RWPE2 (cell line): ENCODE results near the gene TEPSIN.

Source experiments
- ATAC-seq: fragments of 200-7000 bp; cut with Tn5 transposase; 3 replicates; pipeline ENCODE4 v1.9.1; 2021; ENCODE audit warnings: low read depth
- DNase-seq: peaks from one replicate; pipeline ENCODE4 v3.0.0-alpha.2; 2020; ENCODE audit warnings: low spot score
- H3K27ac ChIP-seq: fragments of 450-650 bp; 2 replicates; pipeline ENCODE4 v1.5.1; 2017; ENCODE audit warnings: mild to moderate bottlenecking; ENCODE audit not compliant: poor library complexity, severe bottlenecking
- H3K27me3 ChIP-seq: fragments of 250-450 bp; sonication (Bioruptor Pico); 2 replicates; pipeline ENCODE4 v1.5.1; 2021; ENCODE audit warnings: mild to moderate bottlenecking, moderate library complexity; ENCODE audit not compliant: insufficient read depth, poor library complexity, severe bottlenecking
- H3K36me3 ChIP-seq: fragments of 250-450 bp; sonication (Bioruptor Pico); 2 replicates; pipeline ENCODE4 v1.5.1; 2020; ENCODE audit warnings: low read depth, mild to moderate bottlenecking, moderate library complexity
- H3K4me1 ChIP-seq: fragments of 250-450 bp; sonication (Bioruptor Pico); 2 replicates; pipeline ENCODE4 v1.5.1; 2021; ENCODE audit warnings: mild to moderate bottlenecking, moderate library complexity; ENCODE audit not compliant: insufficient read depth, poor library complexity, severe bottlenecking
- H3K4me3 ChIP-seq: fragments of 250-450 bp; sonication (Bioruptor Pico); 2 replicates; pipeline ENCODE4 v1.5.1; 2021; ENCODE audit warnings: mild to moderate bottlenecking, moderate library complexity; ENCODE audit not compliant: severe bottlenecking
- H3K9me3 ChIP-seq: fragments of 250-450 bp; sonication (Bioruptor Pico); 2 replicates; pipeline ENCODE4 v1.5.1; 2021; ENCODE audit warnings: mild to moderate bottlenecking, moderate library complexity; ENCODE audit not compliant: severe bottlenecking
- TF ChIP-seq, protein P1 (sequence below): fragments of 450-650 bp; IDR thresholded peaks from one replicate; pipeline ENCODE4 v1.5.1; 2017; ENCODE audit warnings: mild to moderate bottlenecking, moderate library complexity; ENCODE audit not compliant: poor library complexity, severe bottlenecking

The TEPSIN gene

DNA sequence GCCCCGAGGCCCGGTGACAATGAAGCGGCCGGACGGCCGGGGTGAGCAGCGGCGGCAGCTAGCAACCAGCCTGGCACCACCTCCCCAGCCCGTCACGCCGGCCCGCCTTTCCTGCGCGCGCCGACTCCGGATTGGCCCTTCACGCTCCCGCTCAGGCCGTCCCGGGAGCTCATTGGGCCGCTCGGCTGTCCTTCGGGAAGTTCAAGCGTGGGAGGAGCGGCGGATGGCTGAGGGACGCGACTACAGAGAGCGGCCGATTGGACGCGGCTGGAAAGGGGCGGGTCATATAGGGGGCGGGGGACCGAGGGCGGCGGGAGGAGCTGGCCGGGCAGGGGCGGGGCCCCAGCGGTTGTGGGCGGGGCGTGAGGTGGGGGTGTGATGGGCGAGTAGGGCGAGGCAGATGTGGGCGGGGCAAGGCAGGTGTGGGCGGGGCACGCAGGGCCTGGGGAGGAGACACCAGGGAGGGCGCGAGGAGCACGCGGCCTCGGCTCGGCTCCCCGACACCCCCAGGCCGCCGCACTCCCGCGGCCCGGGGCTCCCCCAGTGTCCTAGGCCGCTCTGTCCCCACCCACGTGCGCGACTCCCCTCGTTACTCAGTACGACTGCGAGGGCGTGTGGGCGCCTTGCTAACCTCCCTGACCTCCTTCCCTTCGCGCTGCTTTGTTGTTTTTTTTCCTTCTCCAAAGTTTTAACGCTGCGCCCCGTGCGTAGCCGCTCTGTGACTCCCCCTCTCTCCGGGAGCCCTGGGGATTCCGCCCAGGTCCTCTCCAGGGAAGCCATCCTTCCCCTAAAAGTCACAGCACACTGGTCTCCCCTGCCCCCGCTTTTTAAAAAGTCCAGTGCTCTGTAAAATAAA is 15.7 kb downstream of the TEPSIN start, which contains the start of gene CEP131:
Gene CEP131, minus strand, starts transcription at position 60 of the 856 bp plus-strand sequence. CDS start 2,909 bp downstream, outside the sequence.
- H3K9me3 ChIP-seq, result peaks cover 3% of the 10 kb centered on the region
- peak; percentile 99 for ATAC-seq
- H3K27me3 ChIP-seq, result no peaks in the 10 kb centered on the region
- DNase-seq, result peak; percentile 99
- H3K27ac ChIP-seq, result no peak within 1 kb of the TSS
- H3K36me3 ChIP-seq, result peaks cover 10% of the 10 kb centered on the region
- TF ChIP-seq, protein P1, sequence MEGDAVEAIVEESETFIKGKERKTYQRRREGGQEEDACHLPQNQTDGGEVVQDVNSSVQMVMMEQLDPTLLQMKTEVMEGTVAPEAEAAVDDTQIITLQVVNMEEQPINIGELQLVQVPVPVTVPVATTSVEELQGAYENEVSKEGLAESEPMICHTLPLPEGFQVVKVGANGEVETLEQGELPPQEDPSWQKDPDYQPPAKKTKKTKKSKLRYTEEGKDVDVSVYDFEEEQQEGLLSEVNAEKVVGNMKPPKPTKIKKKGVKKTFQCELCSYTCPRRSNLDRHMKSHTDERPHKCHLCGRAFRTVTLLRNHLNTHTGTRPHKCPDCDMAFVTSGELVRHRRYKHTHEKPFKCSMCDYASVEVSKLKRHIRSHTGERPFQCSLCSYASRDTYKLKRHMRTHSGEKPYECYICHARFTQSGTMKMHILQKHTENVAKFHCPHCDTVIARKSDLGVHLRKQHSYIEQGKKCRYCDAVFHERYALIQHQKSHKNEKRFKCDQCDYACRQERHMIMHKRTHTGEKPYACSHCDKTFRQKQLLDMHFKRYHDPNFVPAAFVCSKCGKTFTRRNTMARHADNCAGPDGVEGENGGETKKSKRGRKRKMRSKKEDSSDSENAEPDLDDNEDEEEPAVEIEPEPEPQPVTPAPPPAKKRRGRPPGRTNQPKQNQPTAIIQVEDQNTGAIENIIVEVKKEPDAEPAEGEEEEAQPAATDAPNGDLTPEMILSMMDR, result no peak
- H3K4me1 ChIP-seq, result peaks cover 4% of the 10 kb centered on the region
- H3K4me3 ChIP-seq, result peak within 1 kb of the TSS; percentile 97

DNA sequence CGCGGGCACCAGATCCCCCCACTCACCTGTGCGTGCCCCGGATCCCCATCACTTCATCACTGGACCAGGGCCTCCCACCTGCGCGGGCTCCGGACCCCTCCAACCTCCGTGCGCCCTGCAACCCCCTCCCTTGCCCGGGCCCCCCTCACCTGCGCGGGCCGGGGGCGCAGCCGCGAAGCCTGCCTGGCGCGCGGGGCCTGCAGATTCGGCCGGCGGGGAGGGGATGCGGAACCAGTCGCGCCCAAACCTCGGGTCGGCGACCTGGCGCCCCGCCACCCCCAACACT is 16.3 kb downstream of the TEPSIN start:
- H3K27ac ChIP-seq, result no peak overlapping the region
- H3K4me3 ChIP-seq, result peak overlapping the region; percentile 97
- TF ChIP-seq, protein P1, result no peak
- peaks cover 4% of the 10 kb centered on the region for H3K4me1 ChIP-seq
- peaks cover 3% of the 10 kb centered on the region for H3K9me3 ChIP-seq
- ATAC-seq (no peak), DNase-seq (no peak)
- no peaks in the 10 kb centered on the region for H3K27me3 ChIP-seq
- H3K36me3 ChIP-seq, result peaks cover 10% of the 10 kb centered on the region

DNA sequence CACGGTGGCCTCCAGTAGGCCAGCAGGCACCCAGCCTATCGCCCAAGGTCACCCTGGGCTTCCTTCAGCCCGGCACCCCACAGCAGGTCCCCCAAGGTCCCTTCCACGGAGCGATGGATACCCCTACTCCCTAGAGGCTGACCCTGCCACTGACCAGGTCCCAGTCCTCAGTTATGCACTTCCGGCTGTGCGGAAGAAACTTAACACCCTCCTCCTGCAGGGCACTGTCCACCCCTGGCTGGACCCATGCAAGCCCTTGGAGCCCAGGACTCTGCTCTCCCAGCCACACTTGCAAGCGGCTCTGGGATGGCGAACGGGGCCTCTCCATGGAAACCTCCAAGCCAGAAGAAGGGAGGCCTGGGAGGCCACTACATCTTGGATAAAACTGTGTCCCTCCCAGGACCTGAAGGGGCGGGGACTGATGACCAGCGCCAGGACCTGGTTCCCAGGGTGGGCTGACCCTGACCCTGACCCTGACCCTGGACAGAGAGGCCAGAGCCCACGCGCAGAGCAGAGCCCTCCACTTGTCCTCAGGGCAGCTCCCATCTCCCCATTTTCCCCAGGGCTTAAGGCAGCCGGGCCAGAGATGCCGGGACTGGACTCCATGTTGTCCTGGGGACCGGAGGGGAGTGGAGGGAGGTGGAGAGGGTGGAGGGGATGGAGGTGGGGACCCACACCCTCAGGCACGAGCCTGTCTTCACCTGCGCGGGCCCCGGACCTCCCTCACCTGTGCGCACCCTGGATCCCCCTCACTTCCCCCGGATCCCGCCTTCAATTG is 16.8 kb downstream of the TEPSIN start:
- TF ChIP-seq, protein P1, result no peak

DNA sequence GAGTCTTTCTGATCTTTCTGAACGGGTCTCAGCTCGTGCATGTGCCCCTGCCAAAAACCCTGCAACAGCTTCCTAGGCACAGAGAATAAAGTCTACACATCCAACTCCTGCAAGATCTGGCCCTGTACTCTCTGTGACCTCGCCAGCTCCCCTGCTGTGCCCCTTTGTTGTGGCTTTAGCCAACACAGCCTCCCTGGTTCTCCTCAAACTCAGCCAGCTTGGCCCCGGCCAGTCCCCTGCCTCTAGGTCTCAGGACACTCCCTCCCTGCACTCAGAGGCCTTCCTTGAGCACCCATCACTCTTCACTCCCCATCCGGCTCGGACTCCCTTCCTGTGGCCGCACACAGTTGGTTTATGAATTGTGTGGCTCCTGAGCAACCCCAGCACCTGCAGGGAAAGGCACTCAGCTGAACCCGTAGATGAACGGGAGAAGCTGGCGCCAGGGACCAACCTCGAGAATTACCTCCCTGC is 17.4 kb downstream of the TEPSIN start:
- TF ChIP-seq, protein P1, result no peak
- Histone ChIP-seq H3K4me3 (peak overlapping the region; percentile 97), H3K9me3 (no peaks in the 10 kb centered on the region), H3K27me3 (no peaks in the 10 kb centered on the region), H3K36me3 (peaks cover 21% of the 10 kb centered on the region), H3K27ac (no peak overlapping the region), H3K4me1 (peaks cover 4% of the 10 kb centered on the region)
- no peak for DNase-seq
- no peak for ATAC-seq

More for the DNA sequence above, 16.8 kb downstream of the TEPSIN start:
- Histone ChIP-seq H3K27ac (no peak overlapping the region), H3K27me3 (no peaks in the 10 kb centered on the region), H3K36me3 (peaks cover 15% of the 10 kb centered on the region), H3K4me3 (peak overlapping the region; percentile 97), H3K9me3 (peaks cover 2% of the 10 kb centered on the region), H3K4me1 (peaks cover 4% of the 10 kb centered on the region)
- DNase-seq (no peak), ATAC-seq (no peak)
